ENCODE measurements around the gene TNFAIP8L3.

GRCh38 chr15:51114437-51115119 lies 19.9 kb upstream of the TNFAIP8L3 start:
- TF ChIP-seq JUNB (CRISPR knock-in tag; conservative IDR thresholded peaks at IDR 0.05) (no peak), E2F1 (CRISPR knock-in tag; IDR thresholded peaks at IDR 0.05) (no peak), ATF3 (IDR thresholded peaks at IDR 0.05) (no peak), ATF3 (CRISPR knock-in tag; conservative IDR thresholded peaks at IDR 0.05) (no peak), ZBTB34 (CRISPR knock-in tag; IDR thresholded peaks at IDR 0.05) (no peak), NFE2L1 (tag; IDR thresholded peaks at IDR 0.05; ENCODE audit: borderline replicate concordance, low read depth) (no peak), CTCF (IDR thresholded peaks at IDR 0.05 in 2 of 3, conservative IDR thresholded peaks at IDR 0.05 in 1 of 3; ENCODE audit: insufficient read depth in 2 of 3, low read depth in 1 of 3, low read length in 3 of 3) (no peak), TCF7 (IDR thresholded peaks at IDR 0.05; ENCODE audit: borderline replicate concordance) (no peak), POLR2AphosphoS5 (IDR thresholded peaks at IDR 0.05; ENCODE audit: control insufficient read depth, insufficient read depth, low read depth, low read length) (no peak), POLR2A (conservative IDR thresholded peaks at IDR 0.05) (no peak), MAZ (CRISPR knock-in tag; conservative IDR thresholded peaks at IDR 0.05 in 1 of 2, IDR thresholded peaks at IDR 0.05 in 1 of 2) (no peak), USF2 (CRISPR knock-in tag; IDR thresholded peaks at IDR 0.05) (no peak), MXI1 (IDR thresholded peaks at IDR 0.05; ENCODE audit: low read depth, low read length) (no peak)

Data from K562 (cell line).